DND-41 (cell line): ENCODE results near the gene BAG5.

Experiments
- ATAC-seq: fragments of 200-7000 bp; cut with Tn5 transposase; 3 replicates; pipeline ENCODE4 v1.9.1; 2021; ENCODE audit warnings: low read depth; ENCODE audit not compliant: insufficient read depth
- DNase-seq: peaks from one replicate; pipeline ENCODE4 v3.0.0-alpha.2; 2020
- H2AFZ ChIP-seq: 2 replicates; pipeline ENCODE4 v1.6.0; 2012; ENCODE audit warnings: low read depth, low read length
- H3K27ac ChIP-seq: 2 replicates; pipeline ENCODE4 v1.5.1; 2012; ENCODE audit warnings: low read length, inconsistent platforms
- H3K27me3 ChIP-seq: fragments of 200-600 bp; sonication (generic); 2 replicates; pipeline ENCODE4 v1.6.0; 2012; ENCODE audit warnings: low read length, mild to moderate bottlenecking, inconsistent platforms; ENCODE audit not compliant: insufficient read depth, poor library complexity
- H3K36me3 ChIP-seq: 2 replicates; pipeline ENCODE4 v1.5.1; 2012; ENCODE audit warnings: low read length, inconsistent platforms; ENCODE audit not compliant: insufficient read depth
- H3K4me1 ChIP-seq: 2 replicates; pipeline ENCODE4 v1.5.1; 2012; ENCODE audit warnings: mild to moderate bottlenecking, low read length; ENCODE audit not compliant: insufficient read depth
- H3K4me2 ChIP-seq: 2 replicates; pipeline ENCODE4 v1.6.0; 2012; ENCODE audit warnings: mild to moderate bottlenecking, moderate library complexity, low read length, inconsistent platforms; ENCODE audit not compliant: insufficient read depth
- H3K4me3 ChIP-seq, 2 experiments: fragments of 200-600 bp in 1 of 2; shearing (Covaris generic) in 1 of 2; 2 replicates each; pipeline ENCODE4 v1.5.1; 2012 to 2016; ENCODE audit warnings: inconsistent platforms in 2 of 2, low read length in 2 of 2, mild to moderate bottlenecking in 2 of 2, low read depth in 1 of 2, moderate library complexity in 1 of 2
- H3K79me2 ChIP-seq: 2 replicates; pipeline ENCODE4 v1.6.0; 2012; ENCODE audit warnings: low read length, inconsistent platforms; ENCODE audit not compliant: insufficient read depth
- H3K9ac ChIP-seq: 2 replicates; pipeline ENCODE4 v1.6.0; 2012; ENCODE audit warnings: low read depth, mild to moderate bottlenecking, inconsistent platforms, low read length, moderate library complexity
- H3K9me3 ChIP-seq: 2 replicates; pipeline ENCODE4 v1.5.1; 2012; ENCODE audit warnings: low read length, moderate library complexity, mild to moderate bottlenecking, inconsistent platforms; ENCODE audit not compliant: insufficient read depth, severe bottlenecking
- H4K20me1 ChIP-seq: 2 replicates; pipeline ENCODE4 v1.6.0; 2012; ENCODE audit warnings: low read length; ENCODE audit not compliant: insufficient read depth
- EZH2 ChIP-seq: IDR thresholded peaks from 3 replicates; pipeline ENCODE4 v1.6.1; 2012; ENCODE audit warnings: borderline replicate concordance, low read depth, mild to moderate bottlenecking, moderate library complexity, low read length, inconsistent platforms; ENCODE audit not compliant: severe bottlenecking
- TF ChIP-seq, protein P1 (sequence below): IDR thresholded peaks from 2 replicates; pipeline ENCODE4 v1.5.1; 2012; ENCODE audit warnings: borderline replicate concordance, low read length, moderate library complexity, mild to moderate bottlenecking; ENCODE audit not compliant: poor library complexity, severe bottlenecking; ENCODE audit errors: extremely low read depth

Gene BAG5

DNA sequence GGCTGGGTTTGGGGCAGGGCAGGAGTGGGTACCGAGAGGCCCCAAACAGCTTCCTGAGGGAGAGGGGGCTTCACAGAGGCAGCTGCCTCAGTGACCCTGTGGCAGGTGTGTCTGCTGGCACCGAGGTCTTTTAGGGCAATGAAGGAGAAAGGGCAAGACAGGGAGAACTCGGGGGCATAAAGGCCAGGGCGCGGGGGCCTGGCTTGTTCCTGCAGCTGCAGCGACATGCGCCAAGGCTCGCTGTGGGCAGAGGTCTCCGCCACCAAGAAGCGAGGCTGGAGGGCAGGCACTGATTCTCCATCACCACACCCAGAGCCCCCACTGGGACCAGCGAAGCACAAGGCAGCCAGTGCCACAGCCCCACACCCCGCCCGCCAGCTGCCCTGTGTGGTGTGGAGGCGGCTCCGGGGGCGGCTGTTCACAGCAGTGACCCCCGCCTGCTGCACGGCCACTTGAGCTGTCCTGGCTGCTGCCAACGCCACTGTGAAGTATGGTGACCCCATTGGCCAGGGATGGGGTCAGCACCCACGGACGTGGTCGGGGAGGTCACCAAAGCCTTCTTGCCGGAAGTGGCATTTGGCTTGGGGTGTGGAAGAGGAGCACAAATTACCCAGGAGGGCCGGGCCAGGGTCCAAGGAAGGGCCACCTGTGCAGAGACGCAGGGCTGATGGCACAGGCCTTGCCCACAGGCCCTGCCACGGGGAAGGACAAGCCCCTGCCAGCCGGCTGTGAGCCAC lies 16.4 kb downstream of the BAG5 start:
- DNase-seq (no peak), ATAC-seq (no peak)
- Histone ChIP-seq H3K27me3 (no peaks in the 10 kb centered on the region), H4K20me1 (peaks cover 54% of the 10 kb centered on the region), H3K9ac (no peak overlapping the region), H3K4me1 (no peaks in the 10 kb centered on the region), H3K4me2 (no peak overlapping the region), H2AFZ (no peak overlapping the region), H3K27ac (no peak overlapping the region), H3K9me3 (no peaks in the 10 kb centered on the region), H3K79me2 (no peaks in the 10 kb centered on the region), H3K4me3 (no peak overlapping the region), H3K36me3 (no peaks in the 10 kb centered on the region)
- no peak for TF ChIP-seq EZH2
- TF ChIP-seq, protein P1, sequence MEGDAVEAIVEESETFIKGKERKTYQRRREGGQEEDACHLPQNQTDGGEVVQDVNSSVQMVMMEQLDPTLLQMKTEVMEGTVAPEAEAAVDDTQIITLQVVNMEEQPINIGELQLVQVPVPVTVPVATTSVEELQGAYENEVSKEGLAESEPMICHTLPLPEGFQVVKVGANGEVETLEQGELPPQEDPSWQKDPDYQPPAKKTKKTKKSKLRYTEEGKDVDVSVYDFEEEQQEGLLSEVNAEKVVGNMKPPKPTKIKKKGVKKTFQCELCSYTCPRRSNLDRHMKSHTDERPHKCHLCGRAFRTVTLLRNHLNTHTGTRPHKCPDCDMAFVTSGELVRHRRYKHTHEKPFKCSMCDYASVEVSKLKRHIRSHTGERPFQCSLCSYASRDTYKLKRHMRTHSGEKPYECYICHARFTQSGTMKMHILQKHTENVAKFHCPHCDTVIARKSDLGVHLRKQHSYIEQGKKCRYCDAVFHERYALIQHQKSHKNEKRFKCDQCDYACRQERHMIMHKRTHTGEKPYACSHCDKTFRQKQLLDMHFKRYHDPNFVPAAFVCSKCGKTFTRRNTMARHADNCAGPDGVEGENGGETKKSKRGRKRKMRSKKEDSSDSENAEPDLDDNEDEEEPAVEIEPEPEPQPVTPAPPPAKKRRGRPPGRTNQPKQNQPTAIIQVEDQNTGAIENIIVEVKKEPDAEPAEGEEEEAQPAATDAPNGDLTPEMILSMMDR: no peak

DNA sequence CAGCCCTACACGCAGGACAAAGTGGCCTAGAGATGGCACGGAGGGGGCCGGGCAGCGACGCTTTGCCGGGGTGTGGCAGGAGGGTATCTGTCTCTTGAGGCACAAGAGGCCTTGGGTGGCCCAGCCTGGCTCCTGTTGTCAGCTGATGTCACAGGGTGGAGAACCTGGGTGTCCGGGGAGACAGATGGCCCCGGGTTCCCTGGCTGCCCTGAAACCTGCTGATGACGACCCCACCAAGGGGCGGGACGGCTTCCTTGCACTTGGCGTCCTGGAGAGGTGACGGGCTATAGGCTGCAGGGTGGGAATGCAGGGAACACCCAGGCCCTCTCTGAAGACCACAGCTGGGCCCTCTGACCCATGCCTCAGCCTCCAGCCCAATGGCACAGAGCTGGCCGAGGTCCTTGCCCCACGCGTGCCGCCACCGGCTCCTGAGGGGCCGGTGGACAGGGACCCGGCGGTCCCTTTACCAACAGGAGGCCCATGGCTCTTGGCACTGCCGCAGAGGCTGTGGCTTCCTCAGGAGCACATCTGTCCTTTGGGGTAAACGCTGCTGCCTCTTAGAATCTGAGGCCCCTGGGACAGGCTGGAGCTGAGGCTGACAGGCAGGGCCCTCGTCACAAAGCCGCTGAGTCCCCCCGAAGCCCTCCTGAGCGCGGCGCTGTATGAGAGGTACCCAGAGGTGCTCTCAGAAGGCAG lies 17.1 kb downstream of the BAG5 start:
- no peak overlapping the region for H2AFZ ChIP-seq
- peaks cover 53% of the 10 kb centered on the region for H4K20me1 ChIP-seq
- ATAC-seq (no peak), DNase-seq (no peak)
- no peak overlapping the region for H3K9ac ChIP-seq
- no peaks in the 10 kb centered on the region for H3K27me3 ChIP-seq
- no peaks in the 10 kb centered on the region for H3K79me2 ChIP-seq
- no peak for TF ChIP-seq EZH2
- TF ChIP-seq, protein P1: no peak
- H3K4me1 ChIP-seq: no peaks in the 10 kb centered on the region
- H3K4me2 ChIP-seq: no peak overlapping the region
- no peaks in the 10 kb centered on the region for H3K36me3 ChIP-seq
- H3K9me3 ChIP-seq: no peaks in the 10 kb centered on the region
- H3K27ac ChIP-seq: no peak overlapping the region
- no peak overlapping the region for H3K4me3 ChIP-seq

DNA sequence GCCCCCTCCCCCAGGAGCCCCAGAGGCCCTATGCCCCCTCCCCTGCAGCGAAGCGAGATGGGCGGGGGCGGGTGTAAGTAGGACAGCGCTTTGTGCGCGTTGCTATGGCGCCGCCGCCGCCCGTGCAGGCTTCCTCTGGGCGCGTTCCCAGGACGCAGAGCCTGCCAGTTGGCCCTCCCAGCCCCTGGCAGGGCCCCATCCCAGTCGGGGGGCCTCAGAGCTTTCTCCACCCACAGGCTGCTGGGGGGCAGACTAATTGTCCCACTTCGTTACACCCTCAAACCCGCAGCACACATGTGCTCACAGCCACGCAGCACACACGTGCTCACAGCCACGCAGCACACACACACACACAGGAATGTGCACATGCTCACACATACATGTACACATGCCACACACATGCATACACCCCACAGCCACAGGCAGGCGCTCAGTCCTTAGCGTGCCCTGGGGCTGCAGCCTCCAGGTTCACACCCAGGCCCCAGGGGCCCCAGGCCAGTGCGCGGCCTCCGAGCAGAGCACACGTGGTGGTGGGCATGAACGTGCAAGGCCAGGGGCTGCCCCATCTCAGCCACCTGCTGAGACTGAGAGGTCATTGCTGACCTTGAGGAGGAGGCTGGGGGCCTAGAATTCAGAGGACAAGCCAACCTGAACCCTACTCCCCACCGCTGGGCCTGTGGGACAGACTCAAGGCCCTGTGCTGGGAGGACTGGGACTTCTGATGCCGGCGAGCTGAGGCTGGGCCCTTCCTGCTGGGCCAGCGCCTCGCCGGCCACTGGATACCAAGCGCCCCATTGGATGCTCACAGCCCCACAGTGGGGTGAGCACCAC lies 17.9 kb downstream of the BAG5 start:
- H3K4me2 ChIP-seq: no peak overlapping the region
- no peaks in the 10 kb centered on the region for H3K4me1 ChIP-seq
- DNase-seq (no peak), ATAC-seq (no peak)
- H3K9ac ChIP-seq: no peak overlapping the region
- no peak overlapping the region for H3K4me3 ChIP-seq
- no peaks in the 10 kb centered on the region for H3K36me3 ChIP-seq
- H3K27me3 ChIP-seq: no peaks in the 10 kb centered on the region
- peaks cover 49% of the 10 kb centered on the region for H4K20me1 ChIP-seq
- TF ChIP-seq, protein P1: no peak
- TF ChIP-seq EZH2: no peak
- no peak overlapping the region for H2AFZ ChIP-seq
- no peaks in the 10 kb centered on the region for H3K79me2 ChIP-seq
- H3K9me3 ChIP-seq: no peaks in the 10 kb centered on the region
- H3K27ac ChIP-seq: no peak overlapping the region
